ENCODE data around the gene LOXL1. TPM values are rescaled to one million over a fixed set of nuclear protein-coding genes. Genes with fewer than 3 reads are reported as not detected.
A peak's percentile ranks its signal among the peaks of the same experiment; 100 is the strongest.

LOXL1 gene
- total RNA-seq, 6 experiments from 2014 or later = 235 to 309 (median 288) TPM

GRCh38 chr15:73948396-73948795, 22.1 kb downstream of the LOXL1 start:
- DNase-seq = no peak
- peak overlapping the region; percentile 60; the same call in 1 of the 2 replicates for H3K27ac Mint-ChIP-seq
- peaks cover 1% of the 10 kb centered on the region for H3K27me3 Mint-ChIP-seq (ENCODE audit: insufficient read depth)
- peaks cover 37% of the 10 kb centered on the region for H3K4me1 Mint-ChIP-seq (ENCODE audit: low read depth)
- peaks cover 45% of the 10 kb centered on the region for H3K36me3 Mint-ChIP-seq (ENCODE audit: low read depth)
- no peaks in the 10 kb centered on the region for H3K9me3 Mint-ChIP-seq
- no peak for TF ChIP-seq CTCF (IDR thresholded peaks at IDR 0.05)
- H3K4me3 Mint-ChIP-seq = no peak overlapping the region

GRCh38 chr15:73948982-73949381, 22.7 kb downstream of the LOXL1 start:
- no peak overlapping the region for H3K27ac Mint-ChIP-seq
- H3K27me3 Mint-ChIP-seq (ENCODE audit: insufficient read depth) = peaks cover 1% of the 10 kb centered on the region
- no peak for DNase-seq
- no peak for TF ChIP-seq CTCF (IDR thresholded peaks at IDR 0.05)
- peaks cover 33% of the 10 kb centered on the region for H3K4me1 Mint-ChIP-seq (ENCODE audit: low read depth)
- H3K9me3 Mint-ChIP-seq = no peaks in the 10 kb centered on the region
- no peak overlapping the region for H3K4me3 Mint-ChIP-seq
- H3K36me3 Mint-ChIP-seq (ENCODE audit: low read depth) = peaks cover 45% of the 10 kb centered on the region

- Mint-ChIP-seq H3K36me3 (ENCODE audit: low read depth) (peaks cover 41% of the 10 kb centered on the region), H3K4me1 (ENCODE audit: low read depth) (peaks cover 30% of the 10 kb centered on the region), H3K27me3 (ENCODE audit: insufficient read depth) (peaks cover 4% of the 10 kb centered on the region), H3K4me3 (no peak overlapping the region), H3K9me3 (no peaks in the 10 kb centered on the region), H3K27ac (no peak overlapping the region)
- DNase-seq = no peak
- TF ChIP-seq CTCF (IDR thresholded peaks at IDR 0.05) = no peak
Measured at GRCh38 chr15:73949496-73949895, 23.2 kb downstream of the LOXL1 start.

- Mint-ChIP-seq H3K4me3 (no peak overlapping the region), H3K4me1 (ENCODE audit: low read depth) (peaks cover 30% of the 10 kb centered on the region), H3K36me3 (ENCODE audit: low read depth) (peaks cover 35% of the 10 kb centered on the region), H3K27me3 (ENCODE audit: insufficient read depth) (peaks cover 6% of the 10 kb centered on the region), H3K9me3 (no peaks in the 10 kb centered on the region), H3K27ac (peak overlapping the region; percentile 94)
- no peak for TF ChIP-seq CTCF (IDR thresholded peaks at IDR 0.05)
- no peak for DNase-seq
Measured at GRCh38 chr15:73950479-73950830, 24.2 kb downstream of the LOXL1 start.

GRCh38 chr15:73950831-73951561, 24.7 kb downstream of the LOXL1 start:
- Mint-ChIP-seq H3K9me3 (no peaks in the 10 kb centered on the region), H3K27me3 (ENCODE audit: insufficient read depth) (peaks cover 6% of the 10 kb centered on the region), H3K27ac (peak overlapping the region; percentile 94), H3K36me3 (ENCODE audit: low read depth) (peaks cover 34% of the 10 kb centered on the region), H3K4me1 (ENCODE audit: low read depth) (peaks cover 35% of the 10 kb centered on the region), H3K4me3 (peak overlapping the region; percentile 25; the same call in 1 of the 2 replicates)
- DNase-seq = peak; percentile 96
- peak; percentile 91 for TF ChIP-seq CTCF (IDR thresholded peaks at IDR 0.05)

Data from HFFc6 (cell line).